ENCODE data around the gene GSK3B. TPM values are rescaled to one million over a fixed set of nuclear protein-coding genes. Genes with fewer than 3 reads are reported as not detected.

The GSK3B gene
- total and polyA plus RNA-seq, 2 experiments from 2014 or later = 29.0 to 45.3 TPM

DNA sequence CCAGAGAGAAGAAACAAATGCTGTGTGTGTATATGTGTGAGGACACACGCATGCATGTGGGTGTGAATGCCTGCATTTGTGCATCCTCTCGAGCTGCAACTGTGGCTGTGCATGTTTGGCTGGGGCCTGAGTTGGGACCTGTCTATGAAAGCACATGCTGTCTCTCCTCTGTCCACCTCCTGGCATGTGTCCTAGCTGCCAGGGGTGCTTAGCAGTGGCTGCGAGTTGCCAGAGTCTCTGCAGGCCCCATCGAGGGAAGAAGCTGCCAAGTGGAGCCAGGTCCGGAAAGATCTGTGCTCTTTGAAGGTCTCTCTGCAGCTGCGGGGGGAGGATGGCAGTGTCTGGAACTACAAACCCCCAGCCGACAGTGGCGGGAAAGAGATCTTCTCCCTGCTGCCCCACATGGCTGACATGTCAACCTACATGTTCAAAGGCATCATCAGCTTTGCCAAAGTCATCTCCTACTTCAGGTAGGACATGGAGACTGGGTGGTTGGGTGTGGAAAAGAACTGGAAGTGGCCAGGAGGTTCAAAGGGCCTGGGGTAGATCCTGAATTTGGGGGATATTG lies 281.7 kb downstream of the GSK3B start:
- no peak overlapping the region for H2AFZ ChIP-seq
- Mint-ChIP-seq H3K4me3 (no peak overlapping the region), H3K27me3 (ENCODE audit: insufficient read depth, low read depth, poor library complexity) (peaks cover 14% of the 10 kb centered on the region)

More for the DNA sequence above, 281.7 kb downstream of the GSK3B start:
- Histone ChIP-seq H3K27me3 (ENCODE audit: insufficient read depth) (no peaks in the 10 kb centered on the region), H3K4me2 (no peak overlapping the region), H3K79me2 (replicated peaks; ENCODE audit: insufficient read depth) (no peaks in the 10 kb centered on the region), H3K36me3 (ENCODE audit: insufficient read depth) (no peaks in the 10 kb centered on the region), H4K20me1 (replicated peaks; ENCODE audit: insufficient read depth) (no peaks in the 10 kb centered on the region), H3K4me3 (no peak overlapping the region), H3K9me2 (ENCODE audit: insufficient read depth) (no peaks in the 10 kb centered on the region), H3F3A (replicated peaks; ENCODE audit: low read depth) (no peaks in the 10 kb centered on the region), H3K27ac (ENCODE audit: low read depth) (no peak overlapping the region), H3K4me1 (ENCODE audit: insufficient read depth) (peaks cover 7% of the 10 kb centered on the region; the same call in 1 of the 2 replicates)
- no peak for DNase-seq (ENCODE audit: low spot score)
- no peak for ATAC-seq
- Mint-ChIP-seq H3K27ac (no peak overlapping the region), H3K4me1 (peaks cover 9% of the 10 kb centered on the region; the same call in 2 of the 3 replicates), H3K36me3 (ENCODE audit: low read depth) (no peaks in the 10 kb centered on the region), H3K9me3 (no peaks in the 10 kb centered on the region)
- TF ChIP-seq ZNF114 (CRISPR knock-in tag; IDR thresholded peaks at IDR 0.05) = no peak
- TF ChIP-seq, protein P1, sequence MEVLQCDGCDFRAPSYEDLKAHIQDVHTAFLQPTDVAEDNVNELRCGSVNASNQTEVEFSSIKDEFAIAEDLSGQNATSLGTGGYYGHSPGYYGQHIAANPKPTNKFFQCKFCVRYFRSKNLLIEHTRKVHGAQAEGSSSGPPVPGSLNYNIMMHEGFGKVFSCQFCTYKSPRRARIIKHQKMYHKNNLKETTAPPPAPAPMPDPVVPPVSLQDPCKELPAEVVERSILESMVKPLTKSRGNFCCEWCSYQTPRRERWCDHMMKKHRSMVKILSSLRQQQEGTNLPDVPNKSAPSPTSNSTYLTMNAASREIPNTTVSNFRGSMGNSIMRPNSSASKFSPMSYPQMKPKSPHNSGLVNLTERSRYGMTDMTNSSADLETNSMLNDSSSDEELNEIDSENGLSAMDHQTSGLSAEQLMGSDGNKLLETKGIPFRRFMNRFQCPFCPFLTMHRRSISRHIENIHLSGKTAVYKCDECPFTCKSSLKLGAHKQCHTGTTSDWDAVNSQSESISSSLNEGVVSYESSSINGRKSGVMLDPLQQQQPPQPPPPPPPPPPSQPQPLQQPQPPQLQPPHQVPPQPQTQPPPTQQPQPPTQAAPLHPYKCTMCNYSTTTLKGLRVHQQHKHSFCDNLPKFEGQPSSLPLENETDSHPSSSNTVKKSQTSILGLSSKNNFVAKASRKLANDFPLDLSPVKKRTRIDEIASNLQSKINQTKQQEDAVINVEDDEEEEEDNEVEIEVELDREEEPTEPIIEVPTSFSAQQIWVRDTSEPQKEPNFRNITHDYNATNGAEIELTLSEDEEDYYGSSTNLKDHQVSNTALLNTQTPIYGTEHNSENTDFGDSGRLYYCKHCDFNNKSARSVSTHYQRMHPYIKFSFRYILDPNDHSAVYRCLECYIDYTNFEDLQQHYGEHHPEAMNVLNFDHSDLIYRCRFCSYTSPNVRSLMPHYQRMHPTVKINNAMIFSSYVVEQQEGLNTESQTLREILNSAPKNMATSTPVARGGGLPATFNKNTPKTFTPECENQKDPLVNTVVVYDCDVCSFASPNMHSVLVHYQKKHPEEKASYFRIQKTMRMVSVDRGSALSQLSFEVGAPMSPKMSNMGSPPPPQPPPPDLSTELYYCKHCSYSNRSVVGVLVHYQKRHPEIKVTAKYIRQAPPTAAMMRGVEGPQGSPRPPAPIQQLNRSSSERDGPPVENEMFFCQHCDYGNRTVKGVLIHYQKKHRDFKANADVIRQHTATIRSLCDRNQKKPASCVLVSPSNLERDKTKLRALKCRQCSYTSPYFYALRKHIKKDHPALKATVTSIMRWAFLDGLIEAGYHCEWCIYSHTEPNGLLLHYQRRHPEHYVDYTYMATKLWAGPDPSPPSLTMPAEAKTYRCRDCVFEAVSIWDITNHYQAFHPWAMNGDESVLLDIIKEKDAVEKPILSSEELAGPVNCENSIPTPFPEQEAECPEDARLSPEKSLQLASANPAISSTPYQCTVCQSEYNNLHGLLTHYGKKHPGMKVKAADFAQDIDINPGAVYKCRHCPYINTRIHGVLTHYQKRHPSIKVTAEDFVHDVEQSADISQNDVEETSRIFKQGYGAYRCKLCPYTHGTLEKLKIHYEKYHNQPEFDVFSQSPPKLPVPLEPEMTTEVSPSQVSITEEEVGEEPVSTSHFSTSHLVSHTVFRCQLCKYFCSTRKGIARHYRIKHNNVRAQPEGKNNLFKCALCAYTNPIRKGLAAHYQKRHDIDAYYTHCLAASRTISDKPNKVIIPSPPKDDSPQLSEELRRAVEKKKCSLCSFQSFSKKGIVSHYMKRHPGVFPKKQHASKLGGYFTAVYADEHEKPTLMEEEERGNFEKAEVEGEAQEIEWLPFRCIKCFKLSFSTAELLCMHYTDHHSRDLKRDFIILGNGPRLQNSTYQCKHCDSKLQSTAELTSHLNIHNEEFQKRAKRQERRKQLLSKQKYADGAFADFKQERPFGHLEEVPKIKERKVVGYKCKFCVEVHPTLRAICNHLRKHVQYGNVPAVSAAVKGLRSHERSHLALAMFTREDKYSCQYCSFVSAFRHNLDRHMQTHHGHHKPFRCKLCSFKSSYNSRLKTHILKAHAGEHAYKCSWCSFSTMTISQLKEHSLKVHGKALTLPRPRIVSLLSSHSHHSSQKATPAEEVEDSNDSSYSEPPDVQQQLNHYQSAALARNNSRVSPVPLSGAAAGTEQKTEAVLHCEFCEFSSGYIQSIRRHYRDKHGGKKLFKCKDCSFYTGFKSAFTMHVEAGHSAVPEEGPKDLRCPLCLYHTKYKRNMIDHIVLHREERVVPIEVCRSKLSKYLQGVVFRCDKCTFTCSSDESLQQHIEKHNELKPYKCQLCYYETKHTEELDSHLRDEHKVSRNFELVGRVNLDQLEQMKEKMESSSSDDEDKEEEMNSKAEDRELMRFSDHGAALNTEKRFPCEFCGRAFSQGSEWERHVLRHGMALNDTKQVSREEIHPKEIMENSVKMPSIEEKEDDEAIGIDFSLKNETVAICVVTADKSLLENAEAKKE (CRISPR knock-in tag; IDR thresholded peaks at IDR 0.05) = 0 out of 2 replicates have a peak, but pooled peaks have one; percentile 7

All from GM23338 (cell line).